Neural progenitor cell (in vitro differentiated cells): ENCODE measurements around the gene SMTNL1. TPM values are rescaled to one million over a fixed set of nuclear protein-coding genes. Genes with fewer than 3 reads are reported as not detected.

ENCODE experiments used
- DNase-seq: peaks from one replicate; pipeline ENCODE4 v3.0.0-alpha.2; 2016; ENCODE audit warnings: low spot score
- H2AFZ ChIP-seq: fragments of 200-600 bp; sonication (generic); replicated peaks from 2 replicates; pipeline ENCODE4 v1.6.1; 2016; ENCODE audit warnings: antibody characterized with exemption
- H3F3A ChIP-seq: fragments of 200-600 bp; sonication (generic); 2 replicates; pipeline ENCODE4 v1.6.1; 2016; ENCODE audit warnings: antibody characterized with exemption, low read depth
- H3K27ac ChIP-seq: fragments of 200-600 bp; sonication (generic); 2 replicates; pipeline ENCODE4 v1.5.1; 2016; ENCODE audit warnings: mild to moderate bottlenecking
- H3K27me3 ChIP-seq: fragments of 200-600 bp; sonication (generic); 2 replicates; pipeline ENCODE4 v1.6.1; 2016; ENCODE audit warnings: mild to moderate bottlenecking, moderate library complexity
- H3K36me3 ChIP-seq: fragments of 200-600 bp; sonication (generic); 2 replicates; pipeline ENCODE4 v1.5.1; 2016
- H3K4me1 ChIP-seq: fragments of 200-600 bp; sonication (generic); 2 replicates; pipeline ENCODE4 v1.6.1; 2016; ENCODE audit warnings: mixed run types
- H3K4me2 ChIP-seq: fragments of 200-600 bp; sonication (generic); 2 replicates; pipeline ENCODE4 v1.6.1; 2016
- H3K4me3 ChIP-seq: fragments of 200-600 bp; sonication (generic); 2 replicates; pipeline ENCODE4 v1.5.1; 2016
- H3K79me2 ChIP-seq: fragments of 200-600 bp; sonication (generic); 2 replicates; pipeline ENCODE4 v1.6.1; 2016; ENCODE audit warnings: low read depth
- H3K9ac ChIP-seq: fragments of 200-600 bp; sonication (generic); 2 replicates; pipeline ENCODE4 v1.6.1; 2016
- H3K9me3 ChIP-seq: fragments of 200-600 bp; sonication (generic); 2 replicates; pipeline ENCODE4 v1.5.1; 2016; ENCODE audit warnings: low read depth
- H4K20me1 ChIP-seq: fragments of 200-600 bp; sonication (generic); 2 replicates; pipeline ENCODE4 v1.6.1; 2016; ENCODE audit warnings: low read depth
- H3K27ac Mint-ChIP-seq: 3 replicates; pipeline ENCODE4 v1.8.0; 2021; ENCODE audit warnings: mixed read lengths
- H3K27me3 Mint-ChIP-seq: 2 replicates; pipeline ENCODE4 v1.8.0; 2022; ENCODE audit warnings: low read depth, mild to moderate bottlenecking, inconsistent platforms, moderate library complexity, mixed read lengths; ENCODE audit not compliant: insufficient read depth
- H3K36me3 Mint-ChIP-seq: 3 replicates; pipeline ENCODE4 v1.8.0; 2021; ENCODE audit warnings: mixed read lengths
- H3K4me1 Mint-ChIP-seq: 3 replicates; pipeline ENCODE4 v1.8.0; 2021; ENCODE audit warnings: mixed read lengths
- H3K4me3 Mint-ChIP-seq: 3 replicates; pipeline ENCODE4 v1.8.0; 2021; ENCODE audit warnings: mild to moderate bottlenecking, moderate library complexity, mixed read lengths
- H3K9me3 Mint-ChIP-seq: 3 replicates; pipeline ENCODE4 v1.8.0; 2020; ENCODE audit warnings: mixed read lengths
- CTCF ChIP-seq: fragments of 200-600 bp; sonication (generic); IDR thresholded peaks from 2 replicates; pipeline ENCODE4 v1.5.1; 2017; ENCODE audit warnings: antibody characterized with exemption, mild to moderate bottlenecking
- EZH2 ChIP-seq: fragments of 200-600 bp; sonication (generic); IDR thresholded peaks from 2 replicates; pipeline ENCODE4 v1.6.1; 2017; ENCODE audit warnings: antibody characterized with exemption, mild to moderate bottlenecking, moderate library complexity
- EZH2phosphoT487 ChIP-seq: fragments of 200-600 bp; sonication (generic); IDR thresholded peaks from 2 replicates; pipeline ENCODE4 v1.6.1; 2017; ENCODE audit warnings: antibody characterized with exemption
- total RNA-seq: library from RNA; depleted of rRNA; stranded (reverse); fragments of >200 nt; gene quantifications from 2 replicates; pipeline ENCODE4 v1.2.3, GENCODE V29; 2015; ENCODE audit warnings: low replicate concordance

The SMTNL1 gene
- total RNA-seq, 1 donor from 2014 or later = not detected

GRCh38 chr11:57504511-57504910, 32.9 kb upstream of the SMTNL1 start:
- H3K27me3 ChIP-seq = peaks cover 8% of the 10 kb centered on the region
- no peak for DNase-seq
- Mint-ChIP-seq H3K36me3 (no peaks in the 10 kb centered on the region), H3K27me3 (peaks cover 15% of the 10 kb centered on the region), H3K9me3 (no peaks in the 10 kb centered on the region), H3K4me3 (no peak overlapping the region), H3K4me1 (peaks cover 18% of the 10 kb centered on the region), H3K27ac (no peak overlapping the region)
- no peaks in the 10 kb centered on the region for H3K4me1 ChIP-seq
- no peak overlapping the region for H3K9ac ChIP-seq
- H3K36me3 ChIP-seq = no peaks in the 10 kb centered on the region
- no peak overlapping the region for H3K4me3 ChIP-seq
- peaks cover 4% of the 10 kb centered on the region for H4K20me1 ChIP-seq
- no peaks in the 10 kb centered on the region for H3F3A ChIP-seq
- H3K79me2 ChIP-seq = no peaks in the 10 kb centered on the region
- no peak overlapping the region for H3K27ac ChIP-seq
- no peaks in the 10 kb centered on the region for H3K9me3 ChIP-seq
- TF ChIP-seq CTCF = no peak
- no peak for TF ChIP-seq EZH2
- no peak for TF ChIP-seq EZH2phosphoT487
- no peak overlapping the region for H3K4me2 ChIP-seq
- H2AFZ ChIP-seq = no peak overlapping the region

GRCh38 chr11:57506522-57506921, 30.9 kb upstream of the SMTNL1 start:
- no peaks in the 10 kb centered on the region for H3K36me3 ChIP-seq
- H3K9ac ChIP-seq = no peak overlapping the region
- no peaks in the 10 kb centered on the region for H3K27me3 ChIP-seq
- H4K20me1 ChIP-seq = no peaks in the 10 kb centered on the region
- H2AFZ ChIP-seq = no peak overlapping the region
- DNase-seq = no peak
- TF ChIP-seq EZH2phosphoT487 (no peak), EZH2 (no peak), CTCF (no peak)
- peaks cover 7% of the 10 kb centered on the region for H3K4me1 Mint-ChIP-seq
- H3K4me3 ChIP-seq = no peak overlapping the region
- H3K9me3 ChIP-seq = no peaks in the 10 kb centered on the region
- H3K4me2 ChIP-seq = no peak overlapping the region
- H3K79me2 ChIP-seq = no peaks in the 10 kb centered on the region
- no peak overlapping the region for H3K27ac ChIP-seq
- H3K36me3 Mint-ChIP-seq = no peaks in the 10 kb centered on the region
- no peak overlapping the region for H3K27ac Mint-ChIP-seq
- no peaks in the 10 kb centered on the region for H3F3A ChIP-seq
- H3K4me3 Mint-ChIP-seq = no peak overlapping the region
- peaks cover 11% of the 10 kb centered on the region for H3K27me3 Mint-ChIP-seq
- H3K9me3 Mint-ChIP-seq = no peaks in the 10 kb centered on the region
- H3K4me1 ChIP-seq = no peaks in the 10 kb centered on the region

- Mint-ChIP-seq H3K4me1 (peaks cover under 1% of the 10 kb centered on the region), H3K36me3 (no peaks in the 10 kb centered on the region), H3K4me3 (no peak overlapping the region), H3K27ac (no peak overlapping the region), H3K27me3 (peaks cover 21% of the 10 kb centered on the region), H3K9me3 (no peaks in the 10 kb centered on the region)
- Histone ChIP-seq H3K4me2 (no peak overlapping the region), H3K36me3 (no peaks in the 10 kb centered on the region), H3K9me3 (no peaks in the 10 kb centered on the region), H3K4me3 (no peak overlapping the region), H3K9ac (no peak overlapping the region), H4K20me1 (peaks cover 2% of the 10 kb centered on the region), H3K27ac (no peak overlapping the region), H3K79me2 (no peaks in the 10 kb centered on the region), H3K27me3 (peaks cover 19% of the 10 kb centered on the region), H2AFZ (no peak overlapping the region), H3F3A (peaks cover 9% of the 10 kb centered on the region), H3K4me1 (no peaks in the 10 kb centered on the region)
- TF ChIP-seq EZH2phosphoT487 = no peak
- no peak for TF ChIP-seq EZH2
- no peak for TF ChIP-seq CTCF
- DNase-seq = no peak
These were observed 28.8 kb upstream of the SMTNL1 start for GRCh38 chr11:57508341-57509170.
